GM13977 (cell line): ENCODE data around the gene SF3A1.

Experiments
- DNase-seq: peaks from one replicate; pipeline ENCODE4 v3.0.0; 2012; ENCODE audit warnings: low spot score
- in situ Hi-C: fragments of 300-500 bp; cut with MboI; formaldehyde crosslinking; loops from one replicate; pipeline ENCODE4 v1.12.0; 2022; ENCODE audit warnings: low sequenced_read_pairs, low pct_unique_long_range_greater_than_20kb, mixed read lengths, inconsistent platforms; ENCODE audit not compliant: unreplicated experiment
- TF ChIP-seq, protein P1 (sequence below): IDR thresholded peaks from 2 replicates; pipeline ENCODE4 v1.5.1; 2012; ENCODE audit warnings: mild to moderate bottlenecking, control low read depth; ENCODE audit not compliant: insufficient read depth; ENCODE audit errors: extremely low read depth, missing control alignments

SF3A1 gene

DNA sequence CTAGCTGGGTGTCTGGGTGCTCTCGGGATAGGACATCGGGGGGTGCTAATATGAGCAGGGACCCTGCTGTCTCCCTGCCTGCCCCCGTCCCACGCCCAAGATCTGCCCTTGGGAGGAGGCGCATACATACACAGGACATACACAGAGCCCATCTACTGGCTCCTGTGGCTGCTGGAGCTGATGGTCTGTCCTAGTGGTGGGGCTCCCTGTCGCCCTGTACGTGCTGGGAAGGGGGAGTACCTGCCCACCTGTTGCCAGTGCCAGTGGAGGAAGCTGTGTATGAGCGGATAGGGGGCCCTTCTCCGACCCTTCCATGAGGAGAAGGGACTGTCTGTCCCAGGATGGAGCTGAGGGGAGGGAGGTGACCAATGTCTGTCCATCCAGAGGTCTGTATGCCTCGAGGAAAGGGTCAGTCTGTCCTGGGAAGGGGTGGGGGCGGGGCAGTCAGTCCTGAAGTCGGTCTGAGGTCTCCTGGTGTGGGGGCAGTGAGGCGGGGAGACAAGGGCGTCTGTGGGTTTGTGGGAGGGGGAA lies 30.9 kb downstream of the SF3A1 start:
- in situ Hi-C loops: no loop called here
- DNase-seq: no peak
- TF ChIP-seq, protein P1, sequence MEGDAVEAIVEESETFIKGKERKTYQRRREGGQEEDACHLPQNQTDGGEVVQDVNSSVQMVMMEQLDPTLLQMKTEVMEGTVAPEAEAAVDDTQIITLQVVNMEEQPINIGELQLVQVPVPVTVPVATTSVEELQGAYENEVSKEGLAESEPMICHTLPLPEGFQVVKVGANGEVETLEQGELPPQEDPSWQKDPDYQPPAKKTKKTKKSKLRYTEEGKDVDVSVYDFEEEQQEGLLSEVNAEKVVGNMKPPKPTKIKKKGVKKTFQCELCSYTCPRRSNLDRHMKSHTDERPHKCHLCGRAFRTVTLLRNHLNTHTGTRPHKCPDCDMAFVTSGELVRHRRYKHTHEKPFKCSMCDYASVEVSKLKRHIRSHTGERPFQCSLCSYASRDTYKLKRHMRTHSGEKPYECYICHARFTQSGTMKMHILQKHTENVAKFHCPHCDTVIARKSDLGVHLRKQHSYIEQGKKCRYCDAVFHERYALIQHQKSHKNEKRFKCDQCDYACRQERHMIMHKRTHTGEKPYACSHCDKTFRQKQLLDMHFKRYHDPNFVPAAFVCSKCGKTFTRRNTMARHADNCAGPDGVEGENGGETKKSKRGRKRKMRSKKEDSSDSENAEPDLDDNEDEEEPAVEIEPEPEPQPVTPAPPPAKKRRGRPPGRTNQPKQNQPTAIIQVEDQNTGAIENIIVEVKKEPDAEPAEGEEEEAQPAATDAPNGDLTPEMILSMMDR: no peak

DNA sequence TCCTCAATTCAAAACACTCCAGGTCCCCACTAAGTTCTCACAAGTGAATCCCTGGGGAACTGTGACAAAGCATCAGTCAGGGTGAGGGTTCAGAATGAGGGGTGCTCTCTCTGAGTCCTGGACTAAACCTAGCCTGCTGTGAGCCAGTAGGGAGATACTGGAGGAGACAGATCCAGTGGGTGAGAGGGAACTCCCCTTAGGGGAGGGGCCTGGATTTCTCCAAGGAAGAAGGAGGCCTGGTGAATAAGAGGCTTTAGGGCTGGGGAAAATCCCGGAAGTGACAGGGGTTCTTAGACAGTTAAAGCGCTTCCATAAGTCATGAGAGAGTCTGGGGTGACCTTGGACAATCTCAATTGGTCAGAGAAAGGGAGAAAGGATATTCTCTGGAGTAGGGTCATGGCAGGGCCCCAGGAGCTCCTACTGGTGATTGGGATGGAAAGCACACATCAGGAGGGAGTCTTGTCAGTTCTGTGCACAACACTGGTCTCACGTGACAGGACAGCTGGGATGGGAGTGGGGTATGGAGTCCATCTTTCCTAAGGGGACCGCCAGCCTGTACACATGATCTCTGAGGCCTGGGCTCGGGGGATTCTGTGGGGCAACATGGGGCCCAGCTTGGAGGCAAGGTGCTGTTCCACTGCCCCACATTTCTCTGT lies 31.5 kb downstream of the SF3A1 start:
- DNase-seq: no peak
- in situ Hi-C loops: no loop called here
- TF ChIP-seq, protein P1: no peak

DNA sequence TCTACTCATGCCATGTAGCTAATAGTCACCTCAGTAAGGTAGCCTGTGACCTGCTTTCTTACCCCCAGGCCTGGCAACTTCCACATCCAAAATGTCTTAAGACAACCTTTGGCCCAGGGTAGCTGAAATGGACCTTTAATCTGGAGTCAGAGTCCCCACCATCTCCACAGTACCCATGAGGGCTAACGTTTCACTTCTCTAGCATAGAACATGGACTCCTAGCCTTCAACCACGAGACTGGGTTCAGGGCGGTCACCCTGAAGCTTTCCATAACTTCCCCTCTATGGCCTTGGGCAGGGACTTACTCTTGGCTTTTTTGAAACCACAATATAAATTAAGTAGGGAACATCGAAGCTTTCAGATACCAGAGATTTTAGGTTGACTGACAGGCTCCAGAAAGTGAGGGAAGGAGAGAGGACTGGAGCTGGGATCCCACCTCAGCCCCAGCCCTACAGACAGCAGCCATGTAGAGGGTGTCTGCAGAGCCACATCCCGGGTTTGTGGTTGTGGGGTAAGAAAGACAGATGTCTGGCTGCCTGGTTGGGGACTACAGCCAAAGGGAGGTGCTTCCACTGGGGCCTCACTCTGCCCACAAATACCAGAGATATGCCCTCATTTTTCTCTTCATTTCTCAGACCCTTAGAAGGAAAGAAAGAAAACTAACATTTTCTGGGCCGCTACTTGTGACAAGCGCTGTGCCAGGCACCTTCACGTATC lies 32.5 kb downstream of the SF3A1 start:
- in situ Hi-C loops: no loop called here
- TF ChIP-seq, protein P1: no peak
- DNase-seq: no peak

DNA sequence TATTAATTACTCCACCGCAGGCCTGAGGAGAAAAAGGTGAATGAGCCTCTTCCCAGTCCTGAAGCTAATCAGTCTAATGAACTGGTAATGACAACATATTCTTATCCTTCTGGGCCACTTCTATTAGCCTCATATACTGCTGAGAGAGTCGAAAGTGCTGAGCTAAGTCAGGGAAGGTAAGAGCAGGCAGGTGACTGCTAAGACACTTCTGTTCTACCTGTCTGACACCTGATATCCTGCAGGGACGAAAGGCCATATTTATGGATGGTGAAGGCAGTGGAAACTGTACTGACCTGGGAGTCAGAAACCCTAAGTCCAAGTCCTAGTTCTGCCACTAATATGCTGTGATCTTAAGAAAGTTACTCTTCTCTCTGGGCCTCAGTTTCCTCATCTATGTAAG lies 33.4 kb downstream of the SF3A1 start:
- TF ChIP-seq, protein P1: no peak
- in situ Hi-C loops: no loop called here
- DNase-seq: no peak

DNA sequence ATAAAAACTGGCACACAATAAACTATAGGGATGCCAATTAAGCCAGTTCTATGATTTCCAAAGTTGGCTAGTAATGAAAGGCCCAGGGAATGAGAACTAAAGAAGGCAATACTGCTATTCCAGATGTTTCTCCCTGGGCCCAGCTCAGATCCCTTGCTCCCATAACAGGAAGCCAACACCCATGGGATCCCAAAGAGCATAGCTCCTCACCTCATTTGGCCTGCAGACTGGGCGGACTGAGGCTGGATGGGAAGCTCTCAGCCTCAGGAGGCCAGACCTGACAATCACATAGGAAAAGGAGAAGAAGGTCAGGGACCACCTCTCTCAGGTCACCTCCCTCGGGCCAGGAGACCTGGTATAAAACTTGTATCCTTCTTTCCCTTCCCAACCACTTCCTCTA lies 35.2 kb downstream of the SF3A1 start:
- in situ Hi-C loops: no loop called here
- TF ChIP-seq, protein P1: no peak
- no peak for DNase-seq

DNA sequence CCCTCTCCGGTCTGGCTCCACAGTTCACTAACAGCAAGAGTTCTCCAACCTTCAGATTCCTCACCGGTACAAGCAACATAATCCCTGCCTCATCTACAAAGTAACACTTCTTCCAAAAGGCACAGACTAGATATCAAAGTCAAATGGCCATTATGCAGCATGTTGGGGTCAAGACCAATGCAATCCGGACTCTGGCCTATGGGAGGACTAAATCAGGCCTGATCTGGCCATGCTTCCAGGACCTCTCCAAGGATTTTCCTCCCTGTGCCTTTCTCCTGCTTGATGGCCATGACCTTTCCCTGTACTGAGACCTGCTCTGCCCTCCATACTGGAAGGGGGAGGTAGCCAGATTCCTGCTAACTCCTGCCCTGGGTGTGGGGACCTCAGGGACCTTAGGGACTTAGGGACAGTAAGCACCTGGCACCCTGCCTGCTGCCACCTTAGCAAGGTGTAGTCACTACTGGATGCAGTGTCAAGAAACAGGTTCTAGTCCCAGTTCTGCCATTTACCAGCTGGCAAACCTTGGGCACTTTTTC lies 36.6 kb downstream of the SF3A1 start:
- no peak for DNase-seq
- in situ Hi-C loops: no loop called here
- TF ChIP-seq, protein P1: no peak
